Measurements from ENCODE around the gene LMX1A. TPM values are rescaled to one million over a fixed set of nuclear protein-coding genes. Genes with fewer than 3 reads are reported as not detected.
A peak's percentile ranks its signal among the peaks of the same experiment; 100 is the strongest.

The LMX1A gene
- total RNA-seq, 1 experiment from 2014 or later: not detected

GRCh38 chr1:165240492-165240891, 116.0 kb downstream of the LMX1A start:
- no peak overlapping the region for H3K27ac ChIP-seq (ENCODE audit: low read depth, low read length, poor library complexity, severe bottlenecking)
- TF ChIP-seq EZH2 (IDR thresholded peaks at IDR 0.05; ENCODE audit: borderline replicate concordance, low read depth, low read length, poor library complexity, severe bottlenecking) (no peak), CTCF (conservative IDR thresholded peaks at IDR 0.05; ENCODE audit: low read depth, low read length) (no peak)
- BruUV-seq (replicated peaks): no TSS peak
- no peaks in the 10 kb centered on the region for H3K36me3 ChIP-seq (ENCODE audit: insufficient read depth, low read length, poor library complexity, severe bottlenecking)
- no peak for DNase-seq (ENCODE audit: low spot score)
- peaks cover 3% of the 10 kb centered on the region for H3K4me1 ChIP-seq (ENCODE audit: insufficient read depth, low read length, poor library complexity, severe bottlenecking)
- H3K9me3 ChIP-seq (ENCODE audit: low read depth, low read length, poor library complexity, severe bottlenecking): no peaks in the 10 kb centered on the region
- ChIA-PET POLR2A (ENCODE audit: low non-redundant PET) (no interaction called here), CTCF (no interaction called here)
- H3K27me3 ChIP-seq (replicated peaks; ENCODE audit: insufficient read depth, low read depth, low read length, poor library complexity): peaks cover 47% of the 10 kb centered on the region
- intact Hi-C loops (cut with micrococcal nuclease; ENCODE audit: unreplicated experiment): no loop called here
- H3K4me3 ChIP-seq (ENCODE audit: low read depth, low read length, poor library complexity, severe bottlenecking): no peak overlapping the region

- Histone ChIP-seq H3K4me3 (ENCODE audit: low read depth, low read length, poor library complexity, severe bottlenecking) (no peak overlapping the region), H3K4me1 (ENCODE audit: insufficient read depth, low read length, poor library complexity, severe bottlenecking) (peaks cover 9% of the 10 kb centered on the region), H3K36me3 (ENCODE audit: insufficient read depth, low read length, poor library complexity, severe bottlenecking) (no peaks in the 10 kb centered on the region), H3K27ac (ENCODE audit: low read depth, low read length, poor library complexity, severe bottlenecking) (no peak overlapping the region), H3K27me3 (replicated peaks; ENCODE audit: insufficient read depth, low read depth, low read length, poor library complexity) (peaks cover 53% of the 10 kb centered on the region), H3K9me3 (ENCODE audit: low read depth, low read length, poor library complexity, severe bottlenecking) (no peaks in the 10 kb centered on the region)
- ChIA-PET CTCF (no interaction called here), POLR2A (ENCODE audit: low non-redundant PET) (no interaction called here)
- TF ChIP-seq EZH2 (IDR thresholded peaks at IDR 0.05; ENCODE audit: borderline replicate concordance, low read depth, low read length, poor library complexity, severe bottlenecking): no peak
- no peak for TF ChIP-seq CTCF (conservative IDR thresholded peaks at IDR 0.05; ENCODE audit: low read depth, low read length)
- intact Hi-C loops (cut with micrococcal nuclease; ENCODE audit: unreplicated experiment): no loop called here
- no peak for DNase-seq (ENCODE audit: low spot score)
- no TSS peak for BruUV-seq (replicated peaks)
Observed at GRCh38 chr1:165239873-165240272, 116.6 kb downstream of the LMX1A start.

GRCh38 chr1:165235777-165236291, 120.7 kb downstream of the LMX1A start:
- H3K4me3 ChIP-seq (ENCODE audit: low read depth, low read length, poor library complexity, severe bottlenecking): peak overlapping the region; percentile 47

More at GRCh38 chr1:165235777-165236291, 120.7 kb downstream of the LMX1A start:
- Histone ChIP-seq H3K9me3 (ENCODE audit: low read depth, low read length, poor library complexity, severe bottlenecking) (no peaks in the 10 kb centered on the region), H3K27ac (ENCODE audit: low read depth, low read length, poor library complexity, severe bottlenecking) (no peak overlapping the region), H3K4me1 (ENCODE audit: insufficient read depth, low read length, poor library complexity, severe bottlenecking) (peaks cover 9% of the 10 kb centered on the region), H3K36me3 (ENCODE audit: insufficient read depth, low read length, poor library complexity, severe bottlenecking) (no peaks in the 10 kb centered on the region), H3K27me3 (replicated peaks; ENCODE audit: insufficient read depth, low read depth, low read length, poor library complexity) (peaks cover 79% of the 10 kb centered on the region)
- peak; percentile 59 for DNase-seq (ENCODE audit: low spot score)
- ChIA-PET POLR2A (ENCODE audit: low non-redundant PET) (no interaction called here), CTCF (interaction anchor here (0.5 to 0.6 kb wide), 2 partner anchors 106 to 158 kb away, joined by 3 read pairs; no protein-coding TSS in a partner anchor)
- no TSS peak for BruUV-seq (replicated peaks)
- TF ChIP-seq EZH2 (IDR thresholded peaks at IDR 0.05; ENCODE audit: borderline replicate concordance, low read depth, low read length, poor library complexity, severe bottlenecking) (no peak), CTCF (conservative IDR thresholded peaks at IDR 0.05; ENCODE audit: low read depth, low read length) (no peak)
- intact Hi-C loops (cut with micrococcal nuclease; ENCODE audit: unreplicated experiment): no loop called here
